ENCODE results near the gene IL18.

- no peak for TF ChIP-seq CTCF (conservative IDR thresholded peaks at IDR 0.05 in 1 of 2, IDR thresholded peaks at IDR 0.05 in 1 of 2; ENCODE audit: low read depth in 1 of 2, low read length in 2 of 2)
- TF ChIP-seq EZH2 (IDR thresholded peaks at IDR 0.05; ENCODE audit: low read length, missing control alignments): no peak
Measured at GRCh38 chr11:112156153-112156955, 7.5 kb downstream of the IL18 start.
